Type B pancreatic cell (in vitro differentiated cells): ENCODE data around the gene TNFAIP3. TPM values are rescaled to one million over a fixed set of nuclear protein-coding genes. Genes with fewer than 3 reads are reported as not detected.

Experiments
- DNase-seq: peaks from one replicate; pipeline ENCODE4 v3.0.0; 2021; ENCODE audit warnings: mixed read lengths; ENCODE audit not compliant: unreplicated experiment; ENCODE audit errors: extremely low spot score
- H3K27ac Mint-ChIP-seq: 2 replicates; pipeline ENCODE4 v1.8.0; 2021; ENCODE audit warnings: mild to moderate bottlenecking, mixed read lengths
- H3K27me3 Mint-ChIP-seq: 2 replicates; pipeline ENCODE4 v1.8.0; 2021; ENCODE audit warnings: mixed read lengths
- H3K36me3 Mint-ChIP-seq: 2 replicates; pipeline ENCODE4 v1.8.0; 2021; ENCODE audit warnings: mixed read lengths
- H3K4me1 Mint-ChIP-seq: one replicate; pipeline ENCODE4 v1.8.0; 2021; ENCODE audit warnings: mixed read lengths; ENCODE audit not compliant: unreplicated experiment
- H3K4me3 Mint-ChIP-seq: 2 replicates; pipeline ENCODE4 v1.8.0; 2021; ENCODE audit warnings: mild to moderate bottlenecking, mixed read lengths
- H3K9me3 Mint-ChIP-seq: 2 replicates; pipeline ENCODE4 v1.8.0; 2021; ENCODE audit warnings: mixed read lengths
- CTCF ChIP-seq: fragments of 200-600 bp; sonication (generic); conservative IDR thresholded peaks from 2 replicates; pipeline ENCODE4 v1.5.0; 2021; ENCODE audit warnings: antibody characterized with exemption, mild to moderate bottlenecking
- total RNA-seq: library from RNA; stranded (reverse); gene quantifications from 2 replicates; pipeline ENCODE4 v1.2.1, GENCODE V29; 2021; ENCODE audit warnings: low replicate concordance

The TNFAIP3 gene
- total RNA-seq, 1 donor from 2014 or later, result 15.2 TPM

GRCh38 chr6:137852811-137853210 is 14.2 kb upstream of the TNFAIP3 start:
- Mint-ChIP-seq H3K36me3 (no peaks in the 10 kb centered on the region), H3K27ac (no peak overlapping the region)
- no peak for DNase-seq

DNA sequence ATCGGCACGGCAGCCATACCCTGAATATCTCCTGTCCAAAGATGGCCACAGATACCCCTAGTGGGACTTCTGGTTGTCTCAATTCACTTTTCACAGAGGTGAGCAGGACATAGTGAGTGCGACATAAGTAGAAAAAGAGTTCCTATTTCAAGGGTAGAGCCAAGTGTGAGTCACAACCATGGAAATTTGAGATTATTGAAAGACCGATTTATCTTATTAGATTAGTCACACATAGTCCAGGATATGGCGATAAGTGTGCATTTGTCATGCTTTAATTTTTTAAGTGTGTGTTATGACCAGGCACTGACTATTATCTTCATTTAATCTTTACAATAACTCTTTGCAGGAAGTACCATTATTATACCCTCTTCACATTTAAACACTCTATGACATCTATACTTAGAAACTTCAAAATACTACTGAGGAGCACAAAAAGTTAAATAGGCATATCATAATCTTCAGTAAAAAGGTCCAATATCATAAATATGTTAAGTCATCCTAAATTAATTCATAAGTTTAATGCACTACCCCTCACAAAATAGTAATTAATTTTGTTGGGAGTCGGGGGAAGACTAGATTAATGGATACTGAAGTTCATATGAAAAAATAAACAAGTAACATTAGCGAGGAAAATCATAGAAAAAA is 13.4 kb upstream of the TNFAIP3 start:
- no peaks in the 10 kb centered on the region for H3K27me3 Mint-ChIP-seq
- DNase-seq, result no peak

More at GRCh38 chr6:137852811-137853210, 14.2 kb upstream of the TNFAIP3 start:
- H3K27me3 Mint-ChIP-seq, result no peaks in the 10 kb centered on the region
- TF ChIP-seq CTCF, result no peak
- no peak overlapping the region for H3K4me3 Mint-ChIP-seq
- peaks cover 3% of the 10 kb centered on the region for H3K4me1 Mint-ChIP-seq
- peaks cover 4% of the 10 kb centered on the region for H3K9me3 Mint-ChIP-seq

DNA sequence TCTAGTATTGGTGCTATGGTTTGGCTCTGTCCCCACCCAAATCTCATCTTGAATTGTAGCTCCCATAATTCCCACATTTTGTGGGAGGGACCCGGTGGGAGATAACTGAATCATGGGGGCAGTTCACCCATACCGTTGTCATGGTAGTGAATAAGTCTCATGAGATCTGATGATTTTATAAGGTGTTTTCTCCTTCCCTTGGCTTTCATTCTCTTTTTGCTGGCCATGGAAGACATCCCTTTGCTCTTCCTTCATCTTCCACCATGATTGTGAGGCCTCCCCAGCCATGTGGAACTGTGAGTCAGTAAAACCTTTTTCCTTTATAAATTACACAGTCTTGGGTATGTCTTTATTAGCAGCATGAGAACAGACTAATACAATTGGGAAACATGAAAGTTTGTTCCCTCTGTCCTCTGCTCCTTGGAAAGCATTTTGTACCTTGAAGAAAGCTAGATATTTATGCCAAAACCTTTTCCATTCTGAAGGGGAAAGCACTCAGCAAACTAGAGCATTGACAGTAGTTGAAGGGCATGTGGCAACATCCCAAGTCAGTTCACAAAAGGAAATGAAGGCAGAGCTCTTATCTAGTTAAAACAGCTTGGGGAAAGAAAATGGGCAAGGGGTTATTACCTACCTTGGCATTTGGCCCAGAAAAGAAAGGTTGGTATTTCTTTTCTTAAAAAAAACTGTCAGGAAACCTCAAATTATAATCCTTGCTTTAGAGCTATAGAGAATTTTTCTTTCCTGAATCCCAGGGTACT is 10.7 kb upstream of the TNFAIP3 start:
- no peak overlapping the region for H3K27ac Mint-ChIP-seq
- no peaks in the 10 kb centered on the region for H3K36me3 Mint-ChIP-seq
- H3K4me3 Mint-ChIP-seq, result no peak overlapping the region
- peaks cover 4% of the 10 kb centered on the region for H3K9me3 Mint-ChIP-seq
- no peak for DNase-seq
- TF ChIP-seq CTCF, result no peak
- no peaks in the 10 kb centered on the region for H3K27me3 Mint-ChIP-seq
- H3K4me1 Mint-ChIP-seq, result peaks cover 4% of the 10 kb centered on the region

More for the DNA sequence above, 13.4 kb upstream of the TNFAIP3 start:
- H3K27ac Mint-ChIP-seq, result no peak overlapping the region
- no peak overlapping the region for H3K4me3 Mint-ChIP-seq
- H3K9me3 Mint-ChIP-seq, result peaks cover 4% of the 10 kb centered on the region
- no peak for TF ChIP-seq CTCF
- H3K36me3 Mint-ChIP-seq, result no peaks in the 10 kb centered on the region
- peaks cover 3% of the 10 kb centered on the region for H3K4me1 Mint-ChIP-seq

DNA sequence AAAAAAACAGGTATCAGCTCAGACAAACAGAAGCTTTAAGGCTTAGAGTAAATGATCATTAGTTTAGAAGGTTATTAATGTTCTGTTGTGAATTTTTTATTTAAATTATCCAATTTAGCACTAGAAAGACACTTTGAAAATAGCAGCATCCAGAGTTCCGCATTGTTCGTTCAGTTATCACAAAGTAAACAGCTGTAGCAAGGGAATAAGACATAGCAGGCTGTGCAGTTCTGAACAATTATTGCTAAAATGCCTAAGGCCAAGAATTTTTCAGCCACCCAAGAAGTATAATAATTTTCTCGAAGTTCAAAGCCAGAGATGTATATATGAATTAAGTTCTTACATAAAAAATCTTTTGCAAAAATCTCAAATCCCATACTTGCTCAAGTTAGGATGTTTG is 8.0 kb upstream of the TNFAIP3 start:
- Mint-ChIP-seq H3K36me3 (no peaks in the 10 kb centered on the region), H3K4me3 (no peak overlapping the region)

DNA sequence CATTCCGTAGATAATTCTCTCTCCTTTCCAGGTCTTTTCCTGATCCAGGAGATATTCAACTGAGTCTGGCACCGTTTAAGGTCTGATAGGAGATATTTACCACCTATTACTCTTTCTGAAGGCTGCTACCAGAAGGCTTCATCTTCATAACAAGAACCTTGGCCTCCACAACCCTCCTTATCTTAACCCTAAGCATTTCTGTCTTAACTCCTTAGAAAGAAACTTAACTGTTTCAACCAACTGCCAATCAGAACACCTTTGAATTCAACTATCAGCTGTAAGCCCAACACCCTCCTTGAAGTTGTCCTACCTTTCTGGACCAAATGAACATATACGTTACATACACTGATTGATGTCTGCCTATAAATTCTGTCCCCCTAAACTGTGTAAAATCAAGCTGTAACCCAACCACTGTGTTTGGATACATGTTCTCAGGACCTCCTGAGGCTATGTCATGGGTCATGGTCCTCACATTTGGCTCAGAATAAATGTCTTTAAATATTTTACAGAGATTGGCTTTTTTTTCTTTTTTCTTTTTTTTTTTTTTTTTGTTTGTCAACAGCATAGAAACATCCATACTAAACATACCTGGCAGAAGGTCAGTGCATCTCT is 6.6 kb upstream of the TNFAIP3 start:
- Mint-ChIP-seq H3K27me3 (no peaks in the 10 kb centered on the region), H3K36me3 (peaks cover 3% of the 10 kb centered on the region), H3K9me3 (peaks cover 10% of the 10 kb centered on the region), H3K4me3 (no peak overlapping the region), H3K4me1 (peaks cover 19% of the 10 kb centered on the region), H3K27ac (no peak overlapping the region)
- no peak for TF ChIP-seq CTCF
- no peak for DNase-seq

More for the DNA sequence above, 8.0 kb upstream of the TNFAIP3 start:
- Mint-ChIP-seq H3K27me3 (no peaks in the 10 kb centered on the region), H3K27ac (no peak overlapping the region), H3K4me1 (peaks cover 14% of the 10 kb centered on the region), H3K9me3 (peaks cover 4% of the 10 kb centered on the region)
- DNase-seq, result no peak
- no peak for TF ChIP-seq CTCF
